Measurements from ENCODE around the gene DNLZ. TPM values are rescaled to one million over a fixed set of nuclear protein-coding genes. Genes with fewer than 3 reads are reported as not detected.

DNLZ gene
- total and polyA plus RNA-seq, 10 donors: 15.8 to 29.8 (median 22.3) TPM

GRCh38 chr9:136349546-136349945, 14.0 kb downstream of the DNLZ start:
- WGBS, 5 donors: 85 to 100% (median 88%) methylated on average over 1 to 24 of the region's 24 CpGs
- intact Hi-C loops (cut with DNase I; ENCODE audit: low total_unique reads): no loop called here
- H3K4me1 ChIP-seq: peaks cover 10 to 56% (median 30%) of the 10 kb centered on the region in 6 donors
- no peak for DNase-seq
- H3K36me3 ChIP-seq: peaks cover 0 to 9% (median 0%) of the 10 kb centered on the region in 6 donors
- H3K9me3 ChIP-seq: no peaks in the 10 kb centered on the region
- H3K4me3 ChIP-seq: no peak overlapping the region
- no peaks in the 10 kb centered on the region for H3K27me3 ChIP-seq (replicated peaks in 1 of 7)
- H3K27ac ChIP-seq: no peak overlapping the region
- TF ChIP-seq, protein P1, sequence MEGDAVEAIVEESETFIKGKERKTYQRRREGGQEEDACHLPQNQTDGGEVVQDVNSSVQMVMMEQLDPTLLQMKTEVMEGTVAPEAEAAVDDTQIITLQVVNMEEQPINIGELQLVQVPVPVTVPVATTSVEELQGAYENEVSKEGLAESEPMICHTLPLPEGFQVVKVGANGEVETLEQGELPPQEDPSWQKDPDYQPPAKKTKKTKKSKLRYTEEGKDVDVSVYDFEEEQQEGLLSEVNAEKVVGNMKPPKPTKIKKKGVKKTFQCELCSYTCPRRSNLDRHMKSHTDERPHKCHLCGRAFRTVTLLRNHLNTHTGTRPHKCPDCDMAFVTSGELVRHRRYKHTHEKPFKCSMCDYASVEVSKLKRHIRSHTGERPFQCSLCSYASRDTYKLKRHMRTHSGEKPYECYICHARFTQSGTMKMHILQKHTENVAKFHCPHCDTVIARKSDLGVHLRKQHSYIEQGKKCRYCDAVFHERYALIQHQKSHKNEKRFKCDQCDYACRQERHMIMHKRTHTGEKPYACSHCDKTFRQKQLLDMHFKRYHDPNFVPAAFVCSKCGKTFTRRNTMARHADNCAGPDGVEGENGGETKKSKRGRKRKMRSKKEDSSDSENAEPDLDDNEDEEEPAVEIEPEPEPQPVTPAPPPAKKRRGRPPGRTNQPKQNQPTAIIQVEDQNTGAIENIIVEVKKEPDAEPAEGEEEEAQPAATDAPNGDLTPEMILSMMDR (IDR thresholded peaks at IDR 0.05 in 8 of 11, conservative IDR thresholded peaks at IDR 0.05 in 3 of 11): no peak
- TF ChIP-seq POLR2AphosphoS5 (IDR thresholded peaks at IDR 0.05) (no peak), POLR2A (IDR thresholded peaks at IDR 0.05) (no peak)

DNA sequence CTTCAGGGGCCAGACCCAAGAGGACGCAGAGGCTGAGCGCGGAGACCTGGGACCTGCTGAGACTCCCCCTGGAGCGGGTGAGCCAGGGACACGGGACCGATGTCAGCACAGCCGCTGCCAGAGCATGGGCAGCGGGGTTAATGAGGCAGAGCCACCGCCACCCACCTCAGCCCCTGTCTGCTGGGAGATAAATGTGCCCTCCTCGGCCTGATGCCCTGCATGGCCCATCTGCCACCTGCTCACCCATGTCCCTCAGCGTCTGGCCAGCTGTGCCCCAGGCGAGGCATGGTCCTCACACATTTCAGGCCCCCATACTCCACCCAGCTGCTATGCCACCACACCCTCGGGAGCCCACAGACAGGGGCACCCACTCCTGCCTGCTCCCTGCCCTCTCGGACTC, 14.9 kb downstream of the DNLZ start:
- Histone ChIP-seq H3K27ac (no peak overlapping the region), H3K4me1 (peaks cover 11 to 58% (median 35%) of the 10 kb centered on the region in 6 donors), H3K9me3 (no peaks in the 10 kb centered on the region), H3K27me3 (replicated peaks in 1 of 7) (no peaks in the 10 kb centered on the region), H3K4me3 (no peak overlapping the region), H3K36me3 (peaks cover 0 to 9% (median 0%) of the 10 kb centered on the region in 6 donors)
- 72 to 93% (median 86%) methylated on average over 8 to 14 of the region's 14 CpGs for WGBS, 5 donors
- intact Hi-C loops (cut with DNase I; ENCODE audit: low total_unique reads): no loop called here
- TF ChIP-seq, protein P1 (IDR thresholded peaks at IDR 0.05 in 8 of 11, conservative IDR thresholded peaks at IDR 0.05 in 3 of 11): no peak
- TF ChIP-seq POLR2A (IDR thresholded peaks at IDR 0.05): no peak
- peak in 1 of 3 donors; percentile 16 for TF ChIP-seq POLR2AphosphoS5 (IDR thresholded peaks at IDR 0.05)
- no peak for DNase-seq

- no peak overlapping the region for H3K4me3 ChIP-seq
- intact Hi-C loops (cut with DNase I; ENCODE audit: low total_unique reads): no loop called here
- H3K9me3 ChIP-seq: no peaks in the 10 kb centered on the region
- H3K36me3 ChIP-seq: peaks cover 0 to 9% (median 0%) of the 10 kb centered on the region in 6 donors
- DNase-seq: no peak
- H3K27ac ChIP-seq: peak overlapping the region in 1 of 8 donors; percentile 79
- H3K27me3 ChIP-seq (replicated peaks in 1 of 7): no peaks in the 10 kb centered on the region
- H3K4me1 ChIP-seq: peaks cover 18 to 61% (median 44%) of the 10 kb centered on the region in 6 donors
- TF ChIP-seq POLR2AphosphoS5 (IDR thresholded peaks at IDR 0.05) (peak; percentile 38 to 63 (median 42)), POLR2A (IDR thresholded peaks at IDR 0.05) (no peak)
- TF ChIP-seq, protein P1 (IDR thresholded peaks at IDR 0.05 in 8 of 11, conservative IDR thresholded peaks at IDR 0.05 in 3 of 11): no peak
- 66 to 80% (median 78%) methylated on average over 22 to 34 of the region's 34 CpGs for WGBS, 5 donors
These were observed 15.9 kb downstream of the DNLZ start for GRCh38 chr9:136347472-136348256.

- Histone ChIP-seq H3K27me3 (replicated peaks in 1 of 7) (no peaks in the 10 kb centered on the region), H3K4me1 (peaks cover 18 to 64% (median 51%) of the 10 kb centered on the region in 6 donors), H3K27ac (peak overlapping the region in 2 of 8 donors; percentile 73 to 79), H3K9me3 (no peaks in the 10 kb centered on the region), H3K36me3 (peaks cover 0 to 9% (median 0%) of the 10 kb centered on the region in 6 donors), H3K4me3 (no peak overlapping the region)
- no peak for DNase-seq
- no peak for TF ChIP-seq POLR2A (IDR thresholded peaks at IDR 0.05)
- TF ChIP-seq POLR2AphosphoS5 (IDR thresholded peaks at IDR 0.05): no peak
- TF ChIP-seq, protein P1 (IDR thresholded peaks at IDR 0.05 in 8 of 11, conservative IDR thresholded peaks at IDR 0.05 in 3 of 11): no peak
- 83 to 91% (median 87%) methylated on average over 9 to 20 of the region's 20 CpGs for WGBS, 5 donors
- intact Hi-C loops (cut with DNase I; ENCODE audit: low total_unique reads): no loop called here
These were observed 16.5 kb downstream of the DNLZ start for GRCh38 chr9:136346927-136347465.

Data from spleen (tissue), 11 donors.